Measurements from ENCODE around the gene COA6.

DNA sequence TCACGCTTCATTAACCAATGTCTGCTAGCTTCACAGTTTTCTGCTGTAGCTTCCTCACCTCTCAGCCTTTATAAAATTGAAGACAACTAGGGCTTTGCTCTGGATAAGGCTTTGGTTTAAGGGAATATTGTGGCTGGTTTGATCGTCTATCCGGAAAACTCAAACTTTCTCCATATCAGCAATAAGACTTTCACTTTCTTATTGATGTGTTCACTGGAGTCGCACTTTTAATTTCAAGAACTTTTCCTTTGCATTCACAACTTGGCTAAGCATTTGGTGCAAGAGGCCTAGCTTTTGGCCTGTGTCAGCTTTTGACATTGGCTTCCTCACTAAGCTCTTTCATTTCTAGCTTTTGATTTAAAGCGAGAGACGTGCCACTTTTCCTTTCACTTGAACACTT lies 12.9 kb downstream of the COA6 start:
- TF ChIP-seq EZH2 (optimal IDR thresholded peaks at IDR 0.05; ENCODE audit: low read depth, low read length): no peak
- TF ChIP-seq, protein P1, sequence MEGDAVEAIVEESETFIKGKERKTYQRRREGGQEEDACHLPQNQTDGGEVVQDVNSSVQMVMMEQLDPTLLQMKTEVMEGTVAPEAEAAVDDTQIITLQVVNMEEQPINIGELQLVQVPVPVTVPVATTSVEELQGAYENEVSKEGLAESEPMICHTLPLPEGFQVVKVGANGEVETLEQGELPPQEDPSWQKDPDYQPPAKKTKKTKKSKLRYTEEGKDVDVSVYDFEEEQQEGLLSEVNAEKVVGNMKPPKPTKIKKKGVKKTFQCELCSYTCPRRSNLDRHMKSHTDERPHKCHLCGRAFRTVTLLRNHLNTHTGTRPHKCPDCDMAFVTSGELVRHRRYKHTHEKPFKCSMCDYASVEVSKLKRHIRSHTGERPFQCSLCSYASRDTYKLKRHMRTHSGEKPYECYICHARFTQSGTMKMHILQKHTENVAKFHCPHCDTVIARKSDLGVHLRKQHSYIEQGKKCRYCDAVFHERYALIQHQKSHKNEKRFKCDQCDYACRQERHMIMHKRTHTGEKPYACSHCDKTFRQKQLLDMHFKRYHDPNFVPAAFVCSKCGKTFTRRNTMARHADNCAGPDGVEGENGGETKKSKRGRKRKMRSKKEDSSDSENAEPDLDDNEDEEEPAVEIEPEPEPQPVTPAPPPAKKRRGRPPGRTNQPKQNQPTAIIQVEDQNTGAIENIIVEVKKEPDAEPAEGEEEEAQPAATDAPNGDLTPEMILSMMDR (IDR thresholded peaks at IDR 0.05; ENCODE audit: low read length): no peak
